ENCODE results near the gene FOXD2.
"Not testable (repeated sequence)": the region's sequence is repeated elsewhere in the genome, so short reads cannot be mapped to it uniquely, and the experiment has no call there.

The FOXD2 gene

DNA sequence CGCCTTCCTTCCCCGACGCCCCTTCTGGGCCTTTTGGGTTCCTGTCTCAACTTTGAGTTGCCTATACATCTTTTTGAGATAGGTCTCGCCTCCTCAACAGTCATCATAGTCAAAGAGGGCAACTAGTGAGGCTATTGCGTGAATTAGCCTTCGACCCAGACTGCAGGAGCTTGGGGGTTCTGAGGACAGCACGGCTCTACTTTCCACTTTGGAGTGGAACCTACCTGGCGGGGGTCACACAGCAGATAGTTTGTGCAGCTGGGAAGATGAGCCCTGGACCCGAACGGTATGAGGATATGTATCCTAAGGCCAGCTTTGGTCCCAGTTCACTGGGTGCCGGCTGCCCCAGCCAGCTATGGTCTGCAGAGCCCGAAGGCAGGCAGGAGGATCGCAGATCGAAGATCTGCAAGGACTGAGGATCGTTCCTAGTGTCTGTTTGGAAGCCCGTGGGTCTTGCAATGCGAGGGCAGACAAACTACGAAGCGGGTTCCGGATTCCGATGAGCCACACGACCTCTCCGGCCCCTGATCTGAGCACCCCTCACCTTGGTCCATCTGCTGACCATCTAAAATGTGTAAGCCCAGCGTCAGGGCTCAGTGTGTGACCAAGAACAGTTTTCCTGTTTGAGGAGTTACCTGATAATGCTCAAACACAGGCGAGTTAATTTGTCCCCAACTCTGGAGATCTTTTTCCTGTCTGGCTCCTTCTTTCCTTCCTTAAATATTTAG is 8.1 kb downstream of the FOXD2 start:
- DNase-seq (ENCODE audit: low spot score) = no peak
- no peak for TF ChIP-seq CTCF (IDR thresholded peaks at IDR 0.05; ENCODE audit: borderline replicate concordance, control extremely low read depth, extremely low read depth, insufficient read depth, missing control alignments)
- in situ Hi-C loops (cut with MboI; ENCODE audit: low sequenced_read_pairs, unreplicated experiment) = loop anchor here (10.0 kb wide), 1 partner anchor 259 kb away; no protein-coding TSS in a partner anchor

- DNase-seq (ENCODE audit: low spot score) = no peak
- in situ Hi-C loops (cut with MboI; ENCODE audit: low sequenced_read_pairs, unreplicated experiment) = loop anchor here (10.0 kb wide), 1 partner anchor 256 kb away; no protein-coding TSS in a partner anchor
- TF ChIP-seq CTCF (IDR thresholded peaks at IDR 0.05; ENCODE audit: borderline replicate concordance, control extremely low read depth, extremely low read depth, insufficient read depth, missing control alignments) = no peak
Measured at GRCh38 chr1:47448462-47449222, 10.8 kb downstream of the FOXD2 start.

- TF ChIP-seq CTCF (IDR thresholded peaks at IDR 0.05; ENCODE audit: borderline replicate concordance, control extremely low read depth, extremely low read depth, insufficient read depth, missing control alignments) = peak; percentile 56
- peak; percentile 57 for DNase-seq (ENCODE audit: low spot score)
- in situ Hi-C loops (cut with MboI; ENCODE audit: low sequenced_read_pairs, unreplicated experiment) = loop anchor here (10.0 kb wide), 1 partner anchor 255 kb away; no protein-coding TSS in a partner anchor
Measured at GRCh38 chr1:47449822-47450552, 12.1 kb downstream of the FOXD2 start.

DNA sequence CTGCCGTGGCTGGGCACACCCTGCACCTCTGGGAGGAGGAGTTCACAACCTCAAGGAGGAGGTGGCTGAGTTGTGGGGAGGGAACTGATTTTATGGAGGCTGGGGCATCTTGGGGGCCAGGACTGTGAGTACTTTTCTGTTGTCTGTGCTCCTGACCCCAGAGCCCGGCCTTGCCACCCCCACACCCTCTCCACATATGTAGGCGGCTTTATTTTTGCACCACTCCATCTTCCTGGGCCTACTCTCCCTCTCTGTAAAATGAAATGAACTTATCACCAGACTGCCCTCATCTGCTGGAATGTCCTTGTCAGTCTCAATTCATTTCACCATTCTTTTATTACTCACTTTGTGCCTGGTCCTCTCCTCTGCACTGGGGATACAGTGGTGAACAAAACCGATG is 12.8 kb downstream of the FOXD2 start:
- DNase-seq (ENCODE audit: low spot score) = no peak
- in situ Hi-C loops (cut with MboI; ENCODE audit: low sequenced_read_pairs, unreplicated experiment) = no loop called here
- TF ChIP-seq CTCF (IDR thresholded peaks at IDR 0.05; ENCODE audit: borderline replicate concordance, control extremely low read depth, extremely low read depth, insufficient read depth, missing control alignments) = no peak

DNA sequence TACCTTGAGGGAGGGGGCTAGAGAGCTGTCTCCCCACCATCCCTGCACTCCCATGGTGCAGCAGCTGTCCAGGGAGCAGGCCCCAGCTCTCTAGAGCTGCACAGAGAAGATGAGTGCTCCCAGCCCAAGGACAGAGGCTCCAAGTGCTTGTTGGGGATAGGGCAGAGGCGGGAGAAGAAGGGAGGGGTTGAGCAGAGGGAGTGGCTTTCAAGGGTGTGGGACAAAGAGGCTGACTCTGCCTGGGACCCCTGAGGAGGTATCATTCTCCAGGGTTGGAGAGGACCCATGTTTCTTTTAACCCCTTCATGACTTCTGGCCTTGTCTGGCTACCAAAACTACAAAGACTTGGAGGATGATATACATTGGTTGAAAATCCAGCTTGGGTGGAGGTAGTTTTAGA is 14.6 kb downstream of the FOXD2 start:
- TF ChIP-seq CTCF (IDR thresholded peaks at IDR 0.05; ENCODE audit: borderline replicate concordance, control extremely low read depth, extremely low read depth, insufficient read depth, missing control alignments) = no peak
- DNase-seq (ENCODE audit: low spot score) = no peak
- in situ Hi-C loops (cut with MboI; ENCODE audit: low sequenced_read_pairs, unreplicated experiment) = no loop called here

DNA sequence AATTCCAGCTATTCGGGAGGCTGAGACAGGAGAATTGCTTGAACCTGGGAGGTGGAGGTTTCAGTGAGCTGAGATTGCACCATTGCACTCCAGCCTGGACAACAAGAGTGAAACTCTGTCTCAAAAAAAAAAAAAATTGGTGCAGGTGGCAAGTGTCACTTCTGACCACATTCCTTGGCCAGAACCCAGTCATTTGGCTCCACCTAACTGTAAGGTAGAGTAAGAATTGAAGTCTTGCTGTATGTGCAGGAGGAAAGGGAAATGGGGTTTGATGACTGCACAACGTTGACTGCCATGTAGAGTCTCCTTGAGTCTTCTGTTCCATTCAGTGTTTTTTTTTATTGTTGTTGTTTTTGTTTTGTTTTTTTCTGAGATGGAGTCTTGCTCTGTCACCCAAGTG is 16.1 kb downstream of the FOXD2 start:
- in situ Hi-C loops (cut with MboI; ENCODE audit: low sequenced_read_pairs, unreplicated experiment); DNase-seq (ENCODE audit: low spot score): not testable (repeated sequence)

All from GM13976 (cell line).